ENCODE results near the gene SF3B2.

DNA sequence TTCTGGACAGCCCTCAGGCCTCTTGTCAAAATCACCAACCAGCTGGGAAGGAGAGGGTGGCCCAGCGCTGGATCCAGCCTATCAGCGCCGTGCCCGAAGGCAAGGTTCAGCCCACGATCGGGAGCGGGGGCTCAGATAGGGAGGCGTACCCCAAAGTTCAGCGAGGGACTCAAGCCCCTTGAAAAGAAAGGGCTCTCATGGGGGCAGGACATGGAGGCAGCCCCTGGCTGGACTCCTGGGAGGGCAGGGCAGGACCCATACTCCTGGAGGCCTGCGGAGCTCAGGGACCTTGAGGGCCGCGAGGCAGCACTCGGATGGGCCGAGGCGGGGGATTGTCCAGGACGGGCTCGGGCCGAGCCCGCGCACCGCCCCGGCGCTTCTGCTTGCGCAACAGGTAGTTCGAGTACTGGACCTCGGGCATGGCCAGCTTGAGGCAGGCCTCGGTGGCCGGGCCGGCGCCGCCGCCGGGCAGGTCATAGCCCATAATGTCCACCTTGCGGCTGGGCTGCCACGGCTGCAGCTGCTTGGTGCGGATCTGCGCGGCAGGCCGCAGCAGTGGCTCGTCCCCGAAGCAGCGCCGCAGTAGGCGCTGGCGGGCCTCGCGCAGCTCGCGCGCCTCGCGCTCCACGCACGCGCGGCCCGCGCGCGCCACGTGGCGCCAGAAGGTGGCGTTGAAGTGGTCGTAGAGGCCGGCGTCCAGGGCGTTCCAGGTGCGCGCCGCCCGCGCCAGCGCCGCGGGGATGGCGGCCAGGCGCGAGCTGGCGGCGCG, 9.8 kb upstream of the SF3B2 start:
- no peak for TF ChIP-seq RAD21 (IDR thresholded peaks at IDR 0.05; ENCODE audit: low read length)
- no peak for TF ChIP-seq JUND (IDR thresholded peaks at IDR 0.05)
- no peak for TF ChIP-seq POLR2AphosphoS5 (IDR thresholded peaks at IDR 0.05; ENCODE audit: low read depth, low read length)
- no peak for TF ChIP-seq TAF1 (IDR thresholded peaks at IDR 0.05; ENCODE audit: borderline replicate concordance, low read depth, low read length)
- TF ChIP-seq, protein P1, sequence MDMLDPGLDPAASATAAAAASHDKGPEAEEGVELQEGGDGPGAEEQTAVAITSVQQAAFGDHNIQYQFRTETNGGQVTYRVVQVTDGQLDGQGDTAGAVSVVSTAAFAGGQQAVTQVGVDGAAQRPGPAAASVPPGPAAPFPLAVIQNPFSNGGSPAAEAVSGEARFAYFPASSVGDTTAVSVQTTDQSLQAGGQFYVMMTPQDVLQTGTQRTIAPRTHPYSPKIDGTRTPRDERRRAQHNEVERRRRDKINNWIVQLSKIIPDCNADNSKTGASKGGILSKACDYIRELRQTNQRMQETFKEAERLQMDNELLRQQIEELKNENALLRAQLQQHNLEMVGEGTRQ (IDR thresholded peaks at IDR 0.05; ENCODE audit: borderline replicate concordance, low read depth, low read length): no peak
- TF ChIP-seq, protein P2, sequence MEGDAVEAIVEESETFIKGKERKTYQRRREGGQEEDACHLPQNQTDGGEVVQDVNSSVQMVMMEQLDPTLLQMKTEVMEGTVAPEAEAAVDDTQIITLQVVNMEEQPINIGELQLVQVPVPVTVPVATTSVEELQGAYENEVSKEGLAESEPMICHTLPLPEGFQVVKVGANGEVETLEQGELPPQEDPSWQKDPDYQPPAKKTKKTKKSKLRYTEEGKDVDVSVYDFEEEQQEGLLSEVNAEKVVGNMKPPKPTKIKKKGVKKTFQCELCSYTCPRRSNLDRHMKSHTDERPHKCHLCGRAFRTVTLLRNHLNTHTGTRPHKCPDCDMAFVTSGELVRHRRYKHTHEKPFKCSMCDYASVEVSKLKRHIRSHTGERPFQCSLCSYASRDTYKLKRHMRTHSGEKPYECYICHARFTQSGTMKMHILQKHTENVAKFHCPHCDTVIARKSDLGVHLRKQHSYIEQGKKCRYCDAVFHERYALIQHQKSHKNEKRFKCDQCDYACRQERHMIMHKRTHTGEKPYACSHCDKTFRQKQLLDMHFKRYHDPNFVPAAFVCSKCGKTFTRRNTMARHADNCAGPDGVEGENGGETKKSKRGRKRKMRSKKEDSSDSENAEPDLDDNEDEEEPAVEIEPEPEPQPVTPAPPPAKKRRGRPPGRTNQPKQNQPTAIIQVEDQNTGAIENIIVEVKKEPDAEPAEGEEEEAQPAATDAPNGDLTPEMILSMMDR (IDR thresholded peaks at IDR 0.05): no peak
- TF ChIP-seq NFIC (IDR thresholded peaks at IDR 0.05; ENCODE audit: borderline replicate concordance): no peak
- TF ChIP-seq FOXM1 (IDR thresholded peaks at IDR 0.05; ENCODE audit: low read depth): no peak
- no peak for TF ChIP-seq RCOR1 (IDR thresholded peaks at IDR 0.05; ENCODE audit: low read length)
- no peak for TF ChIP-seq EZH2phosphoT487 (IDR thresholded peaks at IDR 0.05; ENCODE audit: borderline replicate concordance, low read depth)
- TF ChIP-seq, protein P3, sequence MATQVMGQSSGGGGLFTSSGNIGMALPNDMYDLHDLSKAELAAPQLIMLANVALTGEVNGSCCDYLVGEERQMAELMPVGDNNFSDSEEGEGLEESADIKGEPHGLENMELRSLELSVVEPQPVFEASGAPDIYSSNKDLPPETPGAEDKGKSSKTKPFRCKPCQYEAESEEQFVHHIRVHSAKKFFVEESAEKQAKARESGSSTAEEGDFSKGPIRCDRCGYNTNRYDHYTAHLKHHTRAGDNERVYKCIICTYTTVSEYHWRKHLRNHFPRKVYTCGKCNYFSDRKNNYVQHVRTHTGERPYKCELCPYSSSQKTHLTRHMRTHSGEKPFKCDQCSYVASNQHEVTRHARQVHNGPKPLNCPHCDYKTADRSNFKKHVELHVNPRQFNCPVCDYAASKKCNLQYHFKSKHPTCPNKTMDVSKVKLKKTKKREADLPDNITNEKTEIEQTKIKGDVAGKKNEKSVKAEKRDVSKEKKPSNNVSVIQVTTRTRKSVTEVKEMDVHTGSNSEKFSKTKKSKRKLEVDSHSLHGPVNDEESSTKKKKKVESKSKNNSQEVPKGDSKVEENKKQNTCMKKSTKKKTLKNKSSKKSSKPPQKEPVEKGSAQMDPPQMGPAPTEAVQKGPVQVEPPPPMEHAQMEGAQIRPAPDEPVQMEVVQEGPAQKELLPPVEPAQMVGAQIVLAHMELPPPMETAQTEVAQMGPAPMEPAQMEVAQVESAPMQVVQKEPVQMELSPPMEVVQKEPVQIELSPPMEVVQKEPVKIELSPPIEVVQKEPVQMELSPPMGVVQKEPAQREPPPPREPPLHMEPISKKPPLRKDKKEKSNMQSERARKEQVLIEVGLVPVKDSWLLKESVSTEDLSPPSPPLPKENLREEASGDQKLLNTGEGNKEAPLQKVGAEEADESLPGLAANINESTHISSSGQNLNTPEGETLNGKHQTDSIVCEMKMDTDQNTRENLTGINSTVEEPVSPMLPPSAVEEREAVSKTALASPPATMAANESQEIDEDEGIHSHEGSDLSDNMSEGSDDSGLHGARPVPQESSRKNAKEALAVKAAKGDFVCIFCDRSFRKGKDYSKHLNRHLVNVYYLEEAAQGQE (IDR thresholded peaks at IDR 0.05; ENCODE audit: low read depth, low read length): no peak
- TF ChIP-seq, protein P4, sequence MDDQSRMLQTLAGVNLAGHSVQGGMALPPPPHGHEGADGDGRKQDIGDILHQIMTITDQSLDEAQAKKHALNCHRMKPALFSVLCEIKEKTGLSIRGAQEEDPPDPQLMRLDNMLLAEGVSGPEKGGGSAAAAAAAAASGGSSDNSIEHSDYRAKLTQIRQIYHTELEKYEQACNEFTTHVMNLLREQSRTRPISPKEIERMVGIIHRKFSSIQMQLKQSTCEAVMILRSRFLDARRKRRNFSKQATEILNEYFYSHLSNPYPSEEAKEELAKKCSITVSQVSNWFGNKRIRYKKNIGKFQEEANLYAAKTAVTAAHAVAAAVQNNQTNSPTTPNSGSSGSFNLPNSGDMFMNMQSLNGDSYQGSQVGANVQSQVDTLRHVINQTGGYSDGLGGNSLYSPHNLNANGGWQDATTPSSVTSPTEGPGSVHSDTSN (IDR thresholded peaks at IDR 0.05): no peak
- no peak for TF ChIP-seq ELF1 (IDR thresholded peaks at IDR 0.05)

Measured in SK-N-SH (cell line).